H9 (cell line): ENCODE results near the gene NECAP2. TPM values are rescaled to one million over a fixed set of nuclear protein-coding genes. Genes with fewer than 3 reads are reported as not detected.

Experiments
- DNase-seq: peaks from one replicate; pipeline ENCODE4 v3.0.0-alpha.2; 2017
- H2AFZ ChIP-seq: one replicate; pipeline ENCODE4 v1.6.1; 2013; ENCODE audit warnings: mild to moderate bottlenecking, low read length, control low read depth, moderate library complexity
- H2AK5ac ChIP-seq: 2 replicates; pipeline ENCODE4 v1.6.1; 2013; ENCODE audit warnings: low read length, control low read depth, mixed read lengths; ENCODE audit not compliant: insufficient read length
- H2BK120ac ChIP-seq: one replicate; pipeline ENCODE4 v1.6.1; 2013; ENCODE audit warnings: low read depth, mild to moderate bottlenecking, low read length, control low read depth, inconsistent platforms; ENCODE audit not compliant: poor library complexity, severe bottlenecking
- H2BK12ac ChIP-seq: 2 replicates; pipeline ENCODE4 v1.6.1; 2013; ENCODE audit warnings: low read length, control low read depth, mixed read lengths, low read depth; ENCODE audit not compliant: insufficient read length
- H2BK15ac ChIP-seq: 2 replicates; pipeline ENCODE4 v1.6.1; 2013; ENCODE audit warnings: low read depth, low read length, control low read depth
- H2BK20ac ChIP-seq: one replicate; pipeline ENCODE4 v1.6.1; 2013; ENCODE audit warnings: low read depth, mild to moderate bottlenecking, low read length, control low read depth, inconsistent platforms; ENCODE audit not compliant: poor library complexity, severe bottlenecking
- H2BK5ac ChIP-seq: 2 replicates; pipeline ENCODE4 v1.6.1; 2013; ENCODE audit warnings: low read length, control low read depth, mixed read lengths; ENCODE audit not compliant: insufficient read length
- H3K14ac ChIP-seq: 2 replicates; pipeline ENCODE4 v1.6.1; 2013; ENCODE audit warnings: low read length, control low read depth; ENCODE audit not compliant: insufficient read depth
- H3K18ac ChIP-seq: 2 replicates; pipeline ENCODE4 v1.6.1; 2013; ENCODE audit warnings: low read depth, mild to moderate bottlenecking, mixed read lengths, low read length, control low read depth; ENCODE audit not compliant: insufficient read length
- H3K23ac ChIP-seq: 2 replicates; pipeline ENCODE4 v1.6.1; 2013; ENCODE audit warnings: low read length, control low read depth, mixed read lengths, low read depth; ENCODE audit not compliant: insufficient read length
- H3K23me2 ChIP-seq: 2 replicates; pipeline ENCODE4 v1.6.1; 2013; ENCODE audit warnings: low read depth, mild to moderate bottlenecking, mixed read lengths, low read length, control low read depth; ENCODE audit not compliant: insufficient read length, poor library complexity, severe bottlenecking
- H3K27ac ChIP-seq: 2 replicates; pipeline ENCODE4 v1.5.1; 2013; ENCODE audit warnings: low read length, control low read depth, mixed read lengths, low read depth; ENCODE audit not compliant: insufficient read length
- H3K27me3 ChIP-seq: 2 replicates; pipeline ENCODE4 v1.6.1; 2013; ENCODE audit warnings: low read length, control low read depth, inconsistent platforms; ENCODE audit not compliant: insufficient read depth
- H3K4ac ChIP-seq: 2 replicates; pipeline ENCODE4 v1.6.1; 2013; ENCODE audit warnings: low read depth, mild to moderate bottlenecking, control low read depth, inconsistent platforms, low read length, moderate library complexity
- H3K4me1 ChIP-seq: 2 replicates; pipeline ENCODE4 v1.6.1; 2013; ENCODE audit warnings: low read length, control low read depth, inconsistent platforms; ENCODE audit not compliant: insufficient read depth
- H3K4me2 ChIP-seq: 2 replicates; pipeline ENCODE4 v1.6.1; 2013; ENCODE audit warnings: low read length, control low read depth, mixed read lengths; ENCODE audit not compliant: insufficient read length, insufficient read depth
- H3K56ac ChIP-seq: 2 replicates; pipeline ENCODE4 v1.6.1; 2013; ENCODE audit warnings: low read depth, mild to moderate bottlenecking, mixed read lengths, low read length, control low read depth; ENCODE audit not compliant: insufficient read length
- H3K79me1 ChIP-seq: 2 replicates; pipeline ENCODE4 v1.6.1; 2013; ENCODE audit warnings: low read depth, mild to moderate bottlenecking, moderate library complexity, low read length, control low read depth, inconsistent platforms; ENCODE audit not compliant: insufficient read depth, poor library complexity, severe bottlenecking
- H3K79me2 ChIP-seq: 2 replicates; pipeline ENCODE4 v1.6.1; 2013; ENCODE audit warnings: low read length, control low read depth, inconsistent platforms; ENCODE audit not compliant: insufficient read depth
- H3K9ac ChIP-seq: 2 replicates; pipeline ENCODE4 v1.6.1; 2013; ENCODE audit warnings: low read length, control low read depth, mixed read lengths; ENCODE audit not compliant: insufficient read length; ENCODE audit errors: extremely low read depth
- H3K9me3 ChIP-seq: one replicate; pipeline ENCODE4 v1.6.1; 2013; ENCODE audit warnings: low read depth, low read length, inconsistent platforms; ENCODE audit not compliant: control insufficient read depth
- H3T11ph ChIP-seq: one replicate; pipeline ENCODE4 v1.6.1; 2013; ENCODE audit warnings: mild to moderate bottlenecking, low read length, control low read depth, inconsistent platforms
- H4K20me1 ChIP-seq: one replicate; pipeline ENCODE4 v1.6.1; 2013; ENCODE audit not compliant: control insufficient read depth, insufficient read length, insufficient read depth
- H4K5ac ChIP-seq: 2 replicates; pipeline ENCODE4 v1.6.1; 2013; ENCODE audit warnings: low read depth, mild to moderate bottlenecking, mixed read lengths, low read length, control low read depth; ENCODE audit not compliant: insufficient read length
- H4K8ac ChIP-seq: replicated peaks from 2 replicates; pipeline ENCODE4 v1.6.1; 2013; ENCODE audit warnings: low read length, control low read depth, mixed read lengths, low read depth; ENCODE audit not compliant: insufficient read length
- H4K91ac ChIP-seq: 2 replicates; pipeline ENCODE4 v1.6.1; 2013; ENCODE audit warnings: low read depth, mild to moderate bottlenecking, moderate library complexity, mixed read lengths, low read length, control low read depth; ENCODE audit not compliant: insufficient read length
- H3K27ac Mint-ChIP-seq, 3 experiments: 2 replicates in 2 of 3; 3 replicates in 1 of 3; pipeline ENCODE4 v1.8.0; 2020 to 2021; ENCODE audit warnings: mixed read lengths in 3 of 3, mild to moderate bottlenecking in 1 of 3, moderate library complexity in 1 of 3
- H3K27me3 Mint-ChIP-seq: 2 replicates; pipeline ENCODE4 v1.8.0; 2021; ENCODE audit warnings: low read depth, mild to moderate bottlenecking, moderate library complexity, mixed read lengths
- H3K36me3 Mint-ChIP-seq, 3 experiments: 2 replicates in 2 of 3; 3 replicates in 1 of 3; pipeline ENCODE4 v1.8.0; 2020 to 2021; ENCODE audit warnings: low read depth in 3 of 3, mixed read lengths in 3 of 3; ENCODE audit not compliant: insufficient read depth in 1 of 3
- H3K4me1 Mint-ChIP-seq, 2 experiments: 2 replicates each; pipeline ENCODE4 v1.8.0; 2020; ENCODE audit warnings: mixed read lengths in 2 of 2
- H3K4me3 Mint-ChIP-seq, 2 experiments: 2 replicates in 1 of 2; 3 replicates in 1 of 2; pipeline ENCODE4 v1.8.0; 2020 to 2021; ENCODE audit warnings: mild to moderate bottlenecking in 2 of 2, mixed read lengths in 2 of 2, moderate library complexity in 1 of 2
- H3K9me3 Mint-ChIP-seq, 2 experiments: 2 replicates in 1 of 2; 3 replicates in 1 of 2; pipeline ENCODE4 v1.8.0; 2020; ENCODE audit warnings: mild to moderate bottlenecking in 2 of 2, mixed read lengths in 2 of 2, moderate library complexity in 1 of 2
- WGBS: extraction: QIAGEN DNeasy Blood & Tissue Kit; methylation state at CpG from one replicate; pipeline ENCODE4 v1.1.7; 2013; ENCODE audit warnings: missing lambda C conversion rate, low lambda C conversion rate, mixed read lengths; ENCODE audit not compliant: insufficient read length; ENCODE audit errors: extremely low coverage; 5-methylcytosine and 5-hydroxymethylcytosine counted together
- total RNA-seq: library from RNA; stranded (reverse); gene quantifications from 2 replicates; pipeline ENCODE4 v1.2.1, GENCODE V29; 2021
- TF ChIP-seq, protein P1 (sequence below): fragments of 200-600 bp; sonication (generic); conservative IDR thresholded peaks from 3 replicates; pipeline ENCODE4 v1.8.0; 2021; ENCODE audit warnings: antibody characterized with exemption, mild to moderate bottlenecking

Gene NECAP2
- total RNA-seq, 1 experiment from 2014 or later = 33.2 TPM

DNA sequence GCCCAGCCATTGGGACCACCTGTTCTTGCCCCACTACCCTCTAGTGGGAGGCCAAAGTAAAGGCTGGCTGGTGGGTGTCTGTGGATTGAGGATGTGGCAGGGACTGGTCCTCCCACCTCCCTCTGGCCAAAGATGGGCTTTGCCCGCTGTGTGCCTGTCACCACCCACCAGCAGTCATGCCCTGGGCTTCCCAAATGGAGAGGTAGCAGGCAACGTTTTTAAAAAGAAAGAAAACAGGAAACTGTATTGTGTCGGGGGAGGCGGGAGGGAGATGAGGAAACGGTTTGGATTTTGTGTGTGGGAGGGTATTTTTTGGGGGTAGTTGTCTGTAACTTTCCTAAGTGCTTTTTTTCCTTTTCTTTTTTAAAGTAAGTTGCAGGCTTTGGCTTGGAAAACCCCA lies 43.4 kb upstream of the NECAP2 start:
- Histone ChIP-seq H3K27me3 (no peaks in the 10 kb centered on the region), H2AK5ac (no peak overlapping the region), H2BK5ac (no peak overlapping the region), H3K9me3 (no peaks in the 10 kb centered on the region), H3K4me1 (peaks cover 6% of the 10 kb centered on the region; the same call in 1 of the 2 replicates), H2BK20ac (no peak overlapping the region), H4K5ac (no peak overlapping the region), H4K91ac (no peak overlapping the region), H3K27ac (no peak overlapping the region), H3K4ac (no peak overlapping the region), H2BK15ac (no peak overlapping the region), H4K20me1 (peaks cover 2% of the 10 kb centered on the region), H3T11ph (no peak overlapping the region), H3K23ac (no peak overlapping the region), H3K9ac (no peak overlapping the region), H3K18ac (no peak overlapping the region), H2BK120ac (no peak overlapping the region), H3K4me2 (no peak overlapping the region), H2AFZ (no peak overlapping the region), H3K56ac (no peak overlapping the region), H4K8ac (no peak overlapping the region), H3K79me2 (no peaks in the 10 kb centered on the region; the same call in 1 of the 2 replicates), H3K14ac (no peak overlapping the region), H3K79me1 (peaks cover 12% of the 10 kb centered on the region), H2BK12ac (no peak overlapping the region), H3K23me2 (no peaks in the 10 kb centered on the region)
- peaks cover 11 to 55% (median 43%) of the 10 kb centered on the region in 3 experiments; a peak in 6 of 7 replicates for H3K36me3 Mint-ChIP-seq
- peaks cover 14 to 16% of the 10 kb centered on the region in 2 experiments for H3K4me1 Mint-ChIP-seq
- H3K27me3 Mint-ChIP-seq = no peaks in the 10 kb centered on the region
- H3K4me3 Mint-ChIP-seq = no peak overlapping the region
- no peak overlapping the region for H3K27ac Mint-ChIP-seq
- 100% methylated on average over 3 of the region's 5 CpGs for WGBS
- DNase-seq = no peak
- TF ChIP-seq, protein P1, sequence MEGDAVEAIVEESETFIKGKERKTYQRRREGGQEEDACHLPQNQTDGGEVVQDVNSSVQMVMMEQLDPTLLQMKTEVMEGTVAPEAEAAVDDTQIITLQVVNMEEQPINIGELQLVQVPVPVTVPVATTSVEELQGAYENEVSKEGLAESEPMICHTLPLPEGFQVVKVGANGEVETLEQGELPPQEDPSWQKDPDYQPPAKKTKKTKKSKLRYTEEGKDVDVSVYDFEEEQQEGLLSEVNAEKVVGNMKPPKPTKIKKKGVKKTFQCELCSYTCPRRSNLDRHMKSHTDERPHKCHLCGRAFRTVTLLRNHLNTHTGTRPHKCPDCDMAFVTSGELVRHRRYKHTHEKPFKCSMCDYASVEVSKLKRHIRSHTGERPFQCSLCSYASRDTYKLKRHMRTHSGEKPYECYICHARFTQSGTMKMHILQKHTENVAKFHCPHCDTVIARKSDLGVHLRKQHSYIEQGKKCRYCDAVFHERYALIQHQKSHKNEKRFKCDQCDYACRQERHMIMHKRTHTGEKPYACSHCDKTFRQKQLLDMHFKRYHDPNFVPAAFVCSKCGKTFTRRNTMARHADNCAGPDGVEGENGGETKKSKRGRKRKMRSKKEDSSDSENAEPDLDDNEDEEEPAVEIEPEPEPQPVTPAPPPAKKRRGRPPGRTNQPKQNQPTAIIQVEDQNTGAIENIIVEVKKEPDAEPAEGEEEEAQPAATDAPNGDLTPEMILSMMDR = no peak
- H3K9me3 Mint-ChIP-seq = no peaks in the 10 kb centered on the region
